Mucosa of descending colon (tissue), 3 donors: ENCODE data around the gene SEC31B. TPM values are rescaled to one million over a fixed set of nuclear protein-coding genes. Genes with fewer than 3 reads are reported as not detected.

Source experiments
- ATAC-seq: fragments of 200-7000 bp; cut with Tn5 transposase; one replicate; pipeline ENCODE4 v1.9.1; 2020; ENCODE audit warnings: mild to moderate bottlenecking, moderate library complexity
- DNase-seq, 3 donors: peaks; one replicate each; pipeline ENCODE4 v3.0.0-alpha.2; 2020
- H3K36me3 ChIP-seq: fragments of 200-600 bp; one replicate; pipeline ENCODE4 v1.8.0; 2021; ENCODE audit warnings: low read depth, mild to moderate bottlenecking
- H3K4me1 ChIP-seq: fragments of 200-600 bp; one replicate; pipeline ENCODE4 v1.8.0; 2021; ENCODE audit warnings: low read depth, mild to moderate bottlenecking
- H3K4me3 ChIP-seq: fragments of 200-600 bp; one replicate; pipeline ENCODE4 v1.8.0; 2021; ENCODE audit warnings: mild to moderate bottlenecking
- H3K9me3 ChIP-seq: fragments of 200-600 bp; one replicate; pipeline ENCODE4 v1.8.0; 2021; ENCODE audit warnings: mild to moderate bottlenecking
- intact Hi-C, 2 donors: fragments of 100-400 bp; cut with DNase I in 1 of 2; cut with micrococcal nuclease in 1 of 2; formaldehyde crosslinking; loops; one replicate each; pipeline versions ENCODE4 v1.11.0 to v1.11.1; 2022; cut with DNase I, micrococcal nuclease
- total RNA-seq, 3 donors: library from RNA; stranded (reverse); fragmentation: NEBNext Ultra II Directional in 2 of 3; extraction: Animal tissue kit (Norgen Biotek cat#: 25700) in 2 of 3; gene quantifications; one replicate each; pipeline versions ENCODE4 v1.2.1 to v1.2.4, GENCODE V29; 2021 to 2023
- TF ChIP-seq, protein P1 (sequence below): fragments of 200-600 bp; IDR thresholded peaks from one replicate; pipeline ENCODE4 v1.8.0; 2022; ENCODE audit warnings: antibody characterized with exemption, mild to moderate bottlenecking
- donor health status: DM: no; HTN: no; CAD: no; lungs with moderate emphysema.
- donor health status: DM: no; HTN: no; CAD: no.
- donor health status: DM: no; HTN: yes; CAD: no.

The SEC31B gene
- total RNA-seq, 3 donors from 2014 or later, result 14.0 to 24.8 (median 21.6) TPM

DNA sequence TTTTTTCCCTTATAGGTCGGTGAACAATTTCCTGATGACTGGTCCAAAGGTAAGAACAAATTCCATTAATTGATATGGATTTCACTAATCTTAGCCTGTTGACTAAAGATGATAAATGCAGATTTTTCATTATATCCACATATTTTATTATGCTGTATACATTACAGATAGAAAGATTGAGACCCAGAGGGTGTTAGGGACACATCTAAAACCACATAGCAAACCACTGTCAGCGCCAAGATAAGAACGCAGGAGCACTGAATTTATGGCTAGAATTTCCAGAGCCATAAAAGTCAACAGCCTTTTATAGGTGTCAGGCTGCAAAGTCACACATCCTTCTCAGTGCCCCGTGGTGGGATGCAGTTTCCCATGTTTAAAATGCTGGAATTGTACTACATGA, 40.6 kb downstream of the SEC31B start:
- ATAC-seq, result peak; percentile 35
- TF ChIP-seq, protein P1, sequence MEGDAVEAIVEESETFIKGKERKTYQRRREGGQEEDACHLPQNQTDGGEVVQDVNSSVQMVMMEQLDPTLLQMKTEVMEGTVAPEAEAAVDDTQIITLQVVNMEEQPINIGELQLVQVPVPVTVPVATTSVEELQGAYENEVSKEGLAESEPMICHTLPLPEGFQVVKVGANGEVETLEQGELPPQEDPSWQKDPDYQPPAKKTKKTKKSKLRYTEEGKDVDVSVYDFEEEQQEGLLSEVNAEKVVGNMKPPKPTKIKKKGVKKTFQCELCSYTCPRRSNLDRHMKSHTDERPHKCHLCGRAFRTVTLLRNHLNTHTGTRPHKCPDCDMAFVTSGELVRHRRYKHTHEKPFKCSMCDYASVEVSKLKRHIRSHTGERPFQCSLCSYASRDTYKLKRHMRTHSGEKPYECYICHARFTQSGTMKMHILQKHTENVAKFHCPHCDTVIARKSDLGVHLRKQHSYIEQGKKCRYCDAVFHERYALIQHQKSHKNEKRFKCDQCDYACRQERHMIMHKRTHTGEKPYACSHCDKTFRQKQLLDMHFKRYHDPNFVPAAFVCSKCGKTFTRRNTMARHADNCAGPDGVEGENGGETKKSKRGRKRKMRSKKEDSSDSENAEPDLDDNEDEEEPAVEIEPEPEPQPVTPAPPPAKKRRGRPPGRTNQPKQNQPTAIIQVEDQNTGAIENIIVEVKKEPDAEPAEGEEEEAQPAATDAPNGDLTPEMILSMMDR, result no peak
- Histone ChIP-seq H3K9me3 (no peaks in the 10 kb centered on the region), H3K4me1 (peaks cover 11% of the 10 kb centered on the region), H3K4me3 (no peak overlapping the region), H3K36me3 (no peaks in the 10 kb centered on the region)
- intact Hi-C loops, result no loop called here
- DNase-seq, result peak in 1 of 3 donors; percentile 23

DNA sequence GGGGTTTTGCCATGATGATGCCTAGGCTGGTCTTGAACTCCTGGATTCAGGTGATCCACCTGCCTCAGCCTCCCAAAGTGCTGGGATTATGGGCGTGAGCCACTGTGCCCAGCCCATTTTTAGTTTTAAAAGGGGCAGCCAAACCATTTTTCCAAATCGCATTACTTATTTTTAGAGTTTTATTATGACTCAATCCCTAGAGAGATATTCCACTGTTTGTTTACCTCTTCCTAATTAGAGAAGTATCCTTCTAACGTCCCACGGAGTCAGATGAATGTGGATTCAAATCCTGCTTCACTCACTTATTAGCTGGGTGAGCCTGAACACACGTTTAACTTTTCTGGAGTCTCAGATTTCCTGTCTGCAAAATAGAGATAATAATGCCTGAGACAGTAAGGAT, 41.7 kb downstream of the SEC31B start:
- no peaks in the 10 kb centered on the region for H3K9me3 ChIP-seq
- peaks cover 11% of the 10 kb centered on the region for H3K4me1 ChIP-seq
- ATAC-seq, result no peak
- no peak overlapping the region for H3K4me3 ChIP-seq
- TF ChIP-seq, protein P1, result no peak
- no peak for DNase-seq
- H3K36me3 ChIP-seq, result no peaks in the 10 kb centered on the region
- intact Hi-C loops, result no loop called here

DNA sequence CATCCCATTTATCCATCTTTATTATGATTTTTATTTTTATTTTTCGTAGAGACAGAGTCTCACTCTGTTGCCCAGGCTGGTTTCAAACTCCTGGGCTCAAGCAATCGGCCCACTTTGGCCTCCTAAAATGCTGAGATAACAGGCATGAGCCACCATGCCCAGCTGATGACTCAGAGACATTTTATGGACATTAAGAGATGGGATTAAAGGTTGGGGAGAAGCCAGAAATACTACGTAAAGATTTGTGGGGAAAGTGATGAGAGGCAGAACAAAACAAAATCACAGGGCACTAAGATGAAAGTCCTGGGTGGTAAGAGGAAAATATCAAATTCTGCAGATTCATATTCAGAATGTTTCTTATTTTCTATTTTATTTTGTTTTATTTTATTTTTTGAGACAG, 49.3 kb downstream of the SEC31B start:
- no peak overlapping the region for H3K4me3 ChIP-seq
- intact Hi-C loops, result no loop called here
- TF ChIP-seq, protein P1, result no peak
- no peaks in the 10 kb centered on the region for H3K9me3 ChIP-seq
- H3K4me1 ChIP-seq, result no peaks in the 10 kb centered on the region
- H3K36me3 ChIP-seq, result no peaks in the 10 kb centered on the region
- DNase-seq (no peak), ATAC-seq (no peak)

DNA sequence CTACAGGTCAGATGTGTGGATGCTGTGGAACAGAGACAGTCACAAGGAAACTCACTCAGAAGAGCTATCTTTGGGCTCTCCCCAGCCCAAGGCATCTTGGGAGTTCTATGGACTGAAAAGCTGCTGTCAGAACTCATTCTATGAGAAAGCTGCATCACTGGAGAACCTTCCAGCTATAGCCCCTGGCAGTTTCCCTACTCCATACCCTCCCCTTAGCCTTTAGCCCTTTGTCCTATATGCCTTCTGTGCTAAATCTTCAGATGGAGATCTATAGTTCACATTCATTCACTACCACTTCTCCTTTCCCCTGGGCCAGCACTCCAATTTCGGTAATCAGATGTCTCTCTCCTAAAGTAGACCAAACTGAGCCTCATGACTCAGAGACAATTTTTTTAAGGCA, 49.9 kb downstream of the SEC31B start:
- intact Hi-C loops, result no loop called here
- TF ChIP-seq, protein P1, result no peak
- H3K4me1 ChIP-seq, result no peaks in the 10 kb centered on the region
- ATAC-seq, result no peak
- DNase-seq, result no peak
- no peaks in the 10 kb centered on the region for H3K9me3 ChIP-seq
- H3K36me3 ChIP-seq, result no peaks in the 10 kb centered on the region
- no peak overlapping the region for H3K4me3 ChIP-seq

DNA sequence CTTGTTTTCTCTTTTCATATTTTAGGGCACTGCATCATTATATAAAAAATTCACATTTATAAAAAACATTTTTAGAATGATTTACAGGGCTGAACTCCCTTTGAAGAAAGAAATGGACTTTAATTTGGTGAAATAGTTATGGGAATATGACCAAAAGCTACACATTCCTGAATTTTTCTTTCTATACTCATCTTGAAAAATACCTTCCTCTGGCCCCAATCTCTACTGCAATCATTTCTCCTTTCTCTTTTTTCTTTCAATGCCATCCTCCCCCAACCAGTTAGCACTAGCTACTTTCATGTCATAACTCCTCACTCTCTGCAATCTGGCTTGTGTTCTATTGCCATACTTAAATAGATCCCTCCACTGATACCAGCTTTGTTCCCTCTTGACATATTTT, 50.7 kb downstream of the SEC31B start:
- ATAC-seq, result no peak
- DNase-seq, result no peak
- Histone ChIP-seq H3K9me3 (no peaks in the 10 kb centered on the region), H3K4me1 (no peaks in the 10 kb centered on the region), H3K36me3 (no peaks in the 10 kb centered on the region), H3K4me3 (no peak overlapping the region)
- TF ChIP-seq, protein P1, result no peak
- intact Hi-C loops, result no loop called here

DNA sequence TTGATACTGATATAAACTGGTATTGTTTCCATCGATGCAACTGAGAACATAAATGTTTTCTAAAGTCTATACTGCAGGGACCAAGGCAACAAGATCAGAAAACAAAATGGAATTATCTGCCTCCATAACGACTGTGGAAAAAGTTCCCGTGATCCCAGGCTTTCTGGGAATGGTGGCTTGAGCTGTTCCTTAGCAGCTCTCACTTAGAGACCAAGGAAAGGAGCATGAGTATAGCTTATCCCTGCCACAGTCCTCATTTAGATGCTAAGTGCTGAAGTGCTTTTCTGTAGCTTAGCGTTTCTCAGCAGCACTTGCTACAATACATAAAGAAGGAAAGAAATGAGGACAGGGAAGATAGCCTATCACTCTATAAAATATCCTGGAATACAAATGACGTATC, 51.3 kb downstream of the SEC31B start:
- intact Hi-C loops, result no loop called here
- Histone ChIP-seq H3K4me1 (no peaks in the 10 kb centered on the region), H3K36me3 (no peaks in the 10 kb centered on the region), H3K4me3 (no peak overlapping the region), H3K9me3 (no peaks in the 10 kb centered on the region)
- TF ChIP-seq, protein P1, result no peak
- no peak for ATAC-seq
- DNase-seq, result no peak
